T follicular helper cell (primary cell): Measurements from ENCODE around the gene SNU13.
"Not testable (repeated sequence)": the region's sequence is repeated elsewhere in the genome, so short reads cannot be mapped to it uniquely, and the experiment has no call there.

Source experiments
- DNase-seq: peaks from one replicate; pipeline ENCODE4 v3.0.0-alpha.2; 2020; ENCODE audit warnings: low read depth
- total RNA-seq, 2 experiments: gene quantifications; one replicate each; lab custom pipeline; 2026; lab: John Stamatoyannopoulos, UW

The SNU13 gene
- 109 to 210 reads per million in 2 experiments for total RNA-seq

- peak; percentile 91 for DNase-seq
These were observed at the start of gene SNU13 for GRCh38 chr22:41688365-41689211. TSS of gene SNU13 (minus strand) at chr22:41688867. CDS start at chr22:41688796, 71 bp downstream.

- not testable (repeated sequence) for DNase-seq
These were observed 44.6 kb upstream of the SNU13 start for GRCh38 chr22:41733241-41733640.

- DNase-seq, result no peak
These were observed 43.6 kb upstream of the SNU13 start for GRCh38 chr22:41732096-41732772.

- no peak for DNase-seq
These were observed 42.9 kb upstream of the SNU13 start for GRCh38 chr22:41731609-41732008.

GRCh38 chr22:41725510-41726110 lies 36.9 kb upstream of the SNU13 start:
- no peak for DNase-seq

GRCh38 chr22:41722496-41722895 lies 33.8 kb upstream of the SNU13 start:
- no peak for DNase-seq

- no peak for DNase-seq
These were observed 24.3 kb upstream of the SNU13 start for GRCh38 chr22:41713004-41713403.

- DNase-seq, result no peak
These were observed 20.7 kb upstream of the SNU13 start for GRCh38 chr22:41709341-41709740.

GRCh38 chr22:41702763-41703162 lies 14.1 kb upstream of the SNU13 start:
- DNase-seq, result no peak

GRCh38 chr22:41700108-41700364 lies 11.4 kb upstream of the SNU13 start:
- no peak for DNase-seq

- peak; percentile 87 for DNase-seq
These were observed 10.8 kb upstream of the SNU13 start, which contains the start of gene MEI1 for GRCh38 chr22:41699264-41700107. TSS of gene MEI1 (plus strand) at chr22:41699503. CDS start at chr22:41699539, 36 bp downstream.

GRCh38 chr22:41697126-41697775 lies 8.6 kb upstream of the SNU13 start:
- DNase-seq, result peak; percentile 82

GRCh38 chr22:41696703-41697102 lies 8.0 kb upstream of the SNU13 start:
- no peak for DNase-seq

GRCh38 chr22:41695211-41695610 lies 6.5 kb upstream of the SNU13 start:
- DNase-seq, result no peak

- no peak for DNase-seq
These were observed 1.8 kb upstream of the SNU13 start for GRCh38 chr22:41690476-41690875.

- no peak for DNase-seq
These were observed 734 bp downstream of the SNU13 start for GRCh38 chr22:41687901-41688364.

- not testable (repeated sequence) for DNase-seq
These were observed 1.8 kb downstream of the SNU13 start for GRCh38 chr22:41686890-41687289.

GRCh38 chr22:41684194-41684593 lies 4.5 kb downstream of the SNU13 start:
- DNase-seq, result no peak

- DNase-seq, result no peak
These were observed 5.1 kb downstream of the SNU13 start for GRCh38 chr22:41683616-41684015.

GRCh38 chr22:41683052-41683451 lies 5.6 kb downstream of the SNU13 start:
- DNase-seq, result no peak
